Heart left ventricle (tissue), 16 donors: ENCODE results near the gene GAK. TPM values are rescaled to one million over a fixed set of nuclear protein-coding genes. Genes with fewer than 3 reads are reported as not detected.
A peak's percentile ranks its signal among the peaks of the same experiment; 100 is the strongest.

ENCODE experiments used
- ATAC-seq, 4 donors: fragments of 200-7000 bp; cut with Tn5 transposase; one replicate each; pipeline ENCODE4 v1.9.1; 2020 to 2022; ENCODE audit warnings: moderate library complexity in 4 of 4, mild to moderate bottlenecking in 3 of 4, moderate number of reproducible peaks in 1 of 4
- DNase-seq, 5 donors: peaks; one replicate each; pipeline ENCODE4 v3.0.0-alpha.2; 2020
- H3K27ac ChIP-seq, 12 donors: fragments of 200-600 bp; sonication (generic) in 4 of 12; one replicate each; pipeline versions ENCODE4 v1.5.0 to v1.8.0; 2016 to 2022; ENCODE audit warnings: mild to moderate bottlenecking in 2 of 12
- H3K27me3 ChIP-seq, 9 donors: fragments of 200-600 bp; sonication (generic) in 2 of 9; one replicate each; pipeline versions ENCODE4 v1.5.1 to v1.8.0; 2016 to 2022; ENCODE audit warnings: mild to moderate bottlenecking in 3 of 9
- H3K36me3 ChIP-seq, 9 donors: fragments of 200-600 bp; sonication (generic) in 2 of 9; one replicate each; pipeline versions ENCODE4 v1.5.0 to v1.8.0; 2018 to 2022; ENCODE audit warnings: mild to moderate bottlenecking in 2 of 9
- H3K4me1 ChIP-seq, 12 donors: fragments of 200-600 bp; sonication (generic) in 4 of 12; one replicate each; pipeline versions ENCODE4 v1.5.0 to v1.8.0; 2016 to 2022; ENCODE audit warnings: mild to moderate bottlenecking in 3 of 12
- H3K4me3 ChIP-seq, 12 donors: fragments of 200-600 bp; sonication (generic) in 4 of 12; one replicate each; pipeline versions ENCODE4 v1.5.0 to v1.8.0; 2017 to 2022; ENCODE audit warnings: mild to moderate bottlenecking in 9 of 12, moderate library complexity in 4 of 12
- H3K9me3 ChIP-seq, 12 donors: fragments of 200-600 bp; sonication (generic) in 4 of 12; one replicate each; pipeline versions ENCODE4 v1.5.0 to v1.8.0; 2016 to 2022; ENCODE audit warnings: mild to moderate bottlenecking in 1 of 12
- POLR2A ChIP-seq, 2 donors: fragments of 450-650 bp; IDR thresholded peaks; one replicate each; pipeline ENCODE4 v1.6.1; 2017; ENCODE audit warnings: antibody characterized with exemption in 2 of 2, mild to moderate bottlenecking in 2 of 2, moderate library complexity in 2 of 2
- WGBS, 4 donors: extraction: QIAGEN DNeasy Blood & Tissue Kit in 2 of 4; methylation state at CpG; one replicate each; pipeline versions ENCODE4 v1.1.5 to v1.1.7; 2013 to 2018; 5-methylcytosine and 5-hydroxymethylcytosine counted together
- intact Hi-C, 10 donors: fragments of 100-400 bp; cut with DNase I; formaldehyde crosslinking; loops; one replicate each; pipeline versions ENCODE4 v1.11.1 to v1.14.2; 2022
- polyA plus RNA-seq, 2 donors: library from polyadenylated mRNA; stranded (reverse); fragments of 200-250 nt; gene quantifications; one replicate each; pipeline ENCODE4 v1.2.3, GENCODE V29; 2013
- total RNA-seq, 9 donors: library from RNA; depleted of rRNA in 2 of 9; stranded (reverse); fragments of >200 nt in 2 of 9; fragmentation: NEBNext Ultra II Directional in 3 of 9; extraction: Animal tissue kit (Norgen Biotek cat#: 25700) in 3 of 9; gene quantifications; one replicate each; pipeline versions ENCODE4 v1.1.0 to v1.2.4, GENCODE V29; 2016 to 2023
- TF ChIP-seq, protein P1 (sequence below), 12 donors: fragments of 200-600 bp; sonication (generic) in 4 of 12; IDR thresholded peaks; one replicate each; pipeline versions ENCODE4 v1.5.0 to v1.8.0; 2018 to 2022; ENCODE audit warnings: antibody characterized with exemption in 12 of 12, mild to moderate bottlenecking in 5 of 12
- donor health status: ischemic (EF 13 %, LVEDD 7.1; RV severe dilation, severe dysfunction).
- donor health status: healthy with polysubstance abuse.
- donor health status: DM: no; HTN: yes; CAD: no.
- donor health status: DM: no; HTN: no; CAD: no.
- donor health status: ischemic (EF 25% LVEDD 6.9; RV normal size, moderate dysfunction).
- donor health status: ischemic (EF 25% LVEDD 5.7; RV mildly dilated, moderate dysfunction).
- donor health status: healthy.
- donor health status: DM: yes; HTN: yes; CAD: no.
- donor health status: ischemic (EF 35%, LVEDD 5.7; RV mildly dilated, moderate dysfunction).
- donor health status: nonischemic (EF 11% LVEDD 7.7; RV severe dilation, severe dysfunction).
- donor health status: DM: yes; HTN: yes; CAD: no.
- donor health status: PGD.
- donor health status: ischemic (EF 29% LVEDD 5.4; RV normal size, mild dysfunction).
- donor health status: nonischemic (EF 23%, LVEDD 6.1; RV moderate dilation, normal function).

GAK gene
- total and polyA plus RNA-seq, 11 donors: 22.8 to 55.1 (median 33.8) TPM

GRCh38 chr4:836003-836511, 96.1 kb downstream of the GAK start:
- TF ChIP-seq, protein P1, sequence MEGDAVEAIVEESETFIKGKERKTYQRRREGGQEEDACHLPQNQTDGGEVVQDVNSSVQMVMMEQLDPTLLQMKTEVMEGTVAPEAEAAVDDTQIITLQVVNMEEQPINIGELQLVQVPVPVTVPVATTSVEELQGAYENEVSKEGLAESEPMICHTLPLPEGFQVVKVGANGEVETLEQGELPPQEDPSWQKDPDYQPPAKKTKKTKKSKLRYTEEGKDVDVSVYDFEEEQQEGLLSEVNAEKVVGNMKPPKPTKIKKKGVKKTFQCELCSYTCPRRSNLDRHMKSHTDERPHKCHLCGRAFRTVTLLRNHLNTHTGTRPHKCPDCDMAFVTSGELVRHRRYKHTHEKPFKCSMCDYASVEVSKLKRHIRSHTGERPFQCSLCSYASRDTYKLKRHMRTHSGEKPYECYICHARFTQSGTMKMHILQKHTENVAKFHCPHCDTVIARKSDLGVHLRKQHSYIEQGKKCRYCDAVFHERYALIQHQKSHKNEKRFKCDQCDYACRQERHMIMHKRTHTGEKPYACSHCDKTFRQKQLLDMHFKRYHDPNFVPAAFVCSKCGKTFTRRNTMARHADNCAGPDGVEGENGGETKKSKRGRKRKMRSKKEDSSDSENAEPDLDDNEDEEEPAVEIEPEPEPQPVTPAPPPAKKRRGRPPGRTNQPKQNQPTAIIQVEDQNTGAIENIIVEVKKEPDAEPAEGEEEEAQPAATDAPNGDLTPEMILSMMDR (IDR thresholded peaks at IDR 0.05): no peak
- no peak for TF ChIP-seq POLR2A (IDR thresholded peaks at IDR 0.05)
- H3K36me3 ChIP-seq: no peaks in the 10 kb centered on the region
- intact Hi-C loops: no loop called here
- peaks cover 0 to 12% (median 3%) of the 10 kb centered on the region in 12 donors for H3K4me1 ChIP-seq
- DNase-seq (no peak), ATAC-seq (no peak)
- WGBS, 4 donors: 93 to 97% (median 94%) methylated on average over 23 to 32 of the region's 32 CpGs
- H3K27ac ChIP-seq: no peak overlapping the region
- peaks cover 0 to 40% (median 17%) of the 10 kb centered on the region in 12 donors for H3K9me3 ChIP-seq
- no peaks in the 10 kb centered on the region for H3K27me3 ChIP-seq
- H3K4me3 ChIP-seq: no peak overlapping the region

- H3K9me3 ChIP-seq: peaks cover 0 to 33% (median 17%) of the 10 kb centered on the region in 12 donors
- TF ChIP-seq POLR2A (IDR thresholded peaks at IDR 0.05): no peak
- TF ChIP-seq, protein P1 (IDR thresholded peaks at IDR 0.05): no peak
- WGBS, 4 donors: 48 to 65% (median 59%) methylated on average over 18 to 46 of the region's 46 CpGs
- ATAC-seq: peak; percentile 52 to 77 (median 64)
- H3K4me3 ChIP-seq: no peak overlapping the region
- peak; percentile 59 to 84 (median 68) for DNase-seq
- H3K27me3 ChIP-seq: peaks cover 0 to under 1% (median 0%) of the 10 kb centered on the region in 9 donors
- H3K4me1 ChIP-seq: peaks cover 0 to 18% (median 6%) of the 10 kb centered on the region in 12 donors
- no peaks in the 10 kb centered on the region for H3K36me3 ChIP-seq
- peak overlapping the region in 1 of 12 donors; percentile 14 for H3K27ac ChIP-seq
- intact Hi-C loops: no loop called here
Measured at GRCh38 chr4:835148-836002, 96.7 kb downstream of the GAK start.

DNA sequence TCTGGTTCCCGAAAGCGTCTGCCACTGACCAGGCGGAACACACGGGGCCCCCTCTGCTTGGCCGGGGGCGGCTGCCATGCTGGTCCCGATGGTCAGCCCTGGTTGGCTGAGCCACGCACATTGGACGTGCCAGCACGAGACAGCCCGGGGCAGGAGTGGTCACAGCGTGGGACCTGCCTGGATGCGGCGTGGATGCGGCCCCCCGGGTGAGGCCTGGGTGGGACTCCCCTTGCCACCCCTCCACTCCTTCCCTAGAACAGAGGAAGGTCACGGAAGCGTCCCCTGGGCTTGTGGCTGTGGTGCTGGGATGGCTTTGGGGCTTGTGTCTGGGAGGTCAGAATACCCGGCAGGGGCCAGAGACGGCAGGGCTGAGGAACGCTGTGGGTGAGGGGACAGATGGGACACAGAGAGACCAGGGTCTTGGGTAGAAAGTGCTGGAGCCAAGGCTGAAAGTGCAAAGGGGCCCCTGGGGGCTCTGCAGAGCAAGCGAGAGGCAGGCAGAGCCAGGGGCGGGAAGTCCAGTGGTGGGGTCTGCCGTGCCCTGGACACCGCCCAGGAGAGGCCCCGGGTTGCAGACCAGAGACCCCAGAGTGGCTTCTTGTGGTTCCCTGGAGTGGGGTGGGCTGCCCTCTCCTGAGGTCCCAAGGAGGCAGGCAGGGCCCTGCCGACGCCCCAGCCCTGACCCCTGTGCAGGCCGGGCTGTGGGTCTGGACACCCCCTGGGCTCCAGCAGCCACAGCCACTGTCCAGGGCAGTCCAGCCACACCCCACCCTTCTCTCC, 97.6 kb downstream of the GAK start:
- H3K4me3 ChIP-seq: no peak overlapping the region
- WGBS, 4 donors: 80 to 85% (median 84%) methylated on average over 27 to 29 of the region's 29 CpGs
- TF ChIP-seq, protein P1 (IDR thresholded peaks at IDR 0.05): no peak
- TF ChIP-seq POLR2A (IDR thresholded peaks at IDR 0.05): no peak
- H3K27ac ChIP-seq: no peak overlapping the region
- ATAC-seq (no peak), DNase-seq (peak in 1 of 5 donors; percentile 54)
- intact Hi-C loops: no loop called here
- peaks cover 0 to 23% (median 6%) of the 10 kb centered on the region in 12 donors for H3K4me1 ChIP-seq
- peaks cover 0 to 8% (median 0%) of the 10 kb centered on the region in 9 donors for H3K27me3 ChIP-seq
- peaks cover 0 to 30% (median 17%) of the 10 kb centered on the region in 12 donors for H3K9me3 ChIP-seq
- no peaks in the 10 kb centered on the region for H3K36me3 ChIP-seq
